ENCODE measurements around the gene IL11. TPM values are rescaled to one million over a fixed set of nuclear protein-coding genes. Genes with fewer than 3 reads are reported as not detected.

The IL11 gene
- polyA plus RNA-seq, 3 donors = not detected

GRCh38 chr19:55392820-55393761, 22.8 kb upstream of the IL11 start:
- TF ChIP-seq, protein P1, sequence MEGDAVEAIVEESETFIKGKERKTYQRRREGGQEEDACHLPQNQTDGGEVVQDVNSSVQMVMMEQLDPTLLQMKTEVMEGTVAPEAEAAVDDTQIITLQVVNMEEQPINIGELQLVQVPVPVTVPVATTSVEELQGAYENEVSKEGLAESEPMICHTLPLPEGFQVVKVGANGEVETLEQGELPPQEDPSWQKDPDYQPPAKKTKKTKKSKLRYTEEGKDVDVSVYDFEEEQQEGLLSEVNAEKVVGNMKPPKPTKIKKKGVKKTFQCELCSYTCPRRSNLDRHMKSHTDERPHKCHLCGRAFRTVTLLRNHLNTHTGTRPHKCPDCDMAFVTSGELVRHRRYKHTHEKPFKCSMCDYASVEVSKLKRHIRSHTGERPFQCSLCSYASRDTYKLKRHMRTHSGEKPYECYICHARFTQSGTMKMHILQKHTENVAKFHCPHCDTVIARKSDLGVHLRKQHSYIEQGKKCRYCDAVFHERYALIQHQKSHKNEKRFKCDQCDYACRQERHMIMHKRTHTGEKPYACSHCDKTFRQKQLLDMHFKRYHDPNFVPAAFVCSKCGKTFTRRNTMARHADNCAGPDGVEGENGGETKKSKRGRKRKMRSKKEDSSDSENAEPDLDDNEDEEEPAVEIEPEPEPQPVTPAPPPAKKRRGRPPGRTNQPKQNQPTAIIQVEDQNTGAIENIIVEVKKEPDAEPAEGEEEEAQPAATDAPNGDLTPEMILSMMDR (IDR thresholded peaks at IDR 0.05) = no peak
- H3K27ac Mint-ChIP-seq = peak overlapping the region in 2 of 7 donors; percentile 54 to 68
- peaks cover 33% of the 10 kb centered on the region for H3K4me1 Mint-ChIP-seq
- intact Hi-C loops (cut with micrococcal nuclease) = no loop called here
- Histone ChIP-seq H2AFZ (ENCODE audit: insufficient read depth, low read depth, low read length, poor library complexity, severe bottlenecking) (no peak overlapping the region), H3K36me3 (replicated peaks in 1 of 2; ENCODE audit: control insufficient read depth in 1 of 2, insufficient read depth in 2 of 2, low read length in 2 of 2) (peaks cover 29 to 33% of the 10 kb centered on the region in 2 donors), H3K27ac (ENCODE audit: low read depth in 1 of 2, low read length in 2 of 2) (no peak overlapping the region), H3K9ac (ENCODE audit: insufficient read depth, low read length, poor library complexity, severe bottlenecking) (no peak overlapping the region), H3K4me1 (ENCODE audit: control insufficient read depth in 1 of 2, insufficient read depth in 2 of 2, low read length in 2 of 2) (peaks cover 13 to 18% of the 10 kb centered on the region in 2 donors), H3K4me2 (replicated peaks; ENCODE audit: extremely low read depth, low read length, poor library complexity, severe bottlenecking) (no peak overlapping the region), H3K9me3 (replicated peaks in 1 of 2; ENCODE audit: control insufficient read depth in 1 of 2, insufficient read depth in 1 of 2, low read length in 2 of 2) (no peaks in the 10 kb centered on the region), H3K79me2 (ENCODE audit: insufficient read depth, low read length) (peaks cover 20% of the 10 kb centered on the region), H3K4me3 (replicated peaks in 1 of 3; ENCODE audit: low read depth in 2 of 3, low read length in 3 of 3) (no peak overlapping the region), H4K20me1 (ENCODE audit: insufficient read depth, low read length) (peaks cover 52% of the 10 kb centered on the region), H3K27me3 (ENCODE audit: control insufficient read depth in 2 of 2, insufficient read depth in 2 of 2, low read length in 2 of 2) (no peaks in the 10 kb centered on the region)
- H3K9me3 Mint-ChIP-seq = peaks cover 0 to 2% (median 0%) of the 10 kb centered on the region in 7 donors
- H3K4me3 Mint-ChIP-seq = no peak overlapping the region
- peaks cover 24 to 32% of the 10 kb centered on the region in 2 donors for H3K36me3 Mint-ChIP-seq
- 85% methylated on average over 8 of the region's 18 CpGs for WGBS (ENCODE audit: insufficient coverage)
- H3K27me3 Mint-ChIP-seq (ENCODE audit: low read depth in 3 of 3) = peaks cover 0 to 2% (median 1%) of the 10 kb centered on the region in 3 donors
- DNase-seq = no peak

DNA sequence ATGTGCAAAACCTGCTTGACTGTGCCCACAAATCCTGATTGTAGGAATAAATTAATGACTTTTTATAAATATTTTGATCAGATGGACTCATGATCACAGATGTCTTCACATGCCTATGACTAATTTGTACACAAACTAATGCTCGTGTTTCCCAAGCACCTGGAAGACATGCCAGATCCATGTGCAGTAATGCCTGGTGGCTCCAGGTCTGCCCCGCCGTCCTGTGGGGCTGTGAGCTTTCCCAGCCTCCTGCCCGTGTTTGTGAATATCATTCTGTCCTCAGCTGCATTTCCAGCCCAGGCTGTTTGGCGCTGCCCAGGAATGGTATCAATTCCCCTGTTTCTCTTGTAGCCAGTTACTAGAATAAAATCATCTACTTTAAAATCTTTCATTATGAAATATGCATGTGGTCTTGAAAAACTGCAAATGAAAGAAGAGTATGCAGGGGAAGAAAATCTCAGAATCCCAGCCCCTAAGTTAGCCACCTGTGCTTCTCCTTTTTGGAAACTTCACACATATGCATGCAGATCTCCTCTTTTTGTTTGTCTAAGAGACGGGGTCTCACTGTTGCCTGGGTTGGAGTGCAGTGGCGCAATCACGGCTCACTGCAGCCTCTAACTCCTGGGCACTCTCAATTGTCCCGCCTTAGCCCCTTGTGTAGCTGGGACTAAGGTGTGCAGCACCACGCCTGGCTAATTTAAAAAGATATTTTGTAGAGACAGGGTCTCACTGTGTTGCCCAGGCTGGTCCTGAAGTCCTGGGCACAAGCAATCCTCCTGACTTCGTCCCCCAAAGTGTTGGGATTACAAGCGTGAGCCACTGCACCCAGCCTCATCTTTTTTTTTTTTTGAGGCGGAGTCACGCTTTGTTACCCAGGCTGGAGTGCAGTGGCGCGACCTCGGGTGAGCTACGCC, 21.7 kb upstream of the IL11 start:
- no peak for DNase-seq
- Histone ChIP-seq H3K36me3 (replicated peaks in 1 of 2; ENCODE audit: control insufficient read depth in 1 of 2, insufficient read depth in 2 of 2, low read length in 2 of 2) (peaks cover 40 to 43% of the 10 kb centered on the region in 2 donors), H3K4me3 (replicated peaks in 1 of 3; ENCODE audit: low read depth in 2 of 3, low read length in 3 of 3) (no peak overlapping the region), H3K4me2 (replicated peaks; ENCODE audit: extremely low read depth, low read length, poor library complexity, severe bottlenecking) (no peak overlapping the region), H2AFZ (ENCODE audit: insufficient read depth, low read depth, low read length, poor library complexity, severe bottlenecking) (no peak overlapping the region), H4K20me1 (ENCODE audit: insufficient read depth, low read length) (peaks cover 63% of the 10 kb centered on the region), H3K79me2 (ENCODE audit: insufficient read depth, low read length) (peaks cover 31% of the 10 kb centered on the region), H3K27ac (ENCODE audit: low read depth in 1 of 2, low read length in 2 of 2) (no peak overlapping the region), H3K9me3 (replicated peaks in 1 of 2; ENCODE audit: control insufficient read depth in 1 of 2, insufficient read depth in 1 of 2, low read length in 2 of 2) (no peaks in the 10 kb centered on the region), H3K27me3 (ENCODE audit: control insufficient read depth in 2 of 2, insufficient read depth in 2 of 2, low read length in 2 of 2) (no peaks in the 10 kb centered on the region), H3K9ac (ENCODE audit: insufficient read depth, low read length, poor library complexity, severe bottlenecking) (no peak overlapping the region), H3K4me1 (ENCODE audit: control insufficient read depth in 1 of 2, insufficient read depth in 2 of 2, low read length in 2 of 2) (peaks cover 18 to 25% of the 10 kb centered on the region in 2 donors)
- Mint-ChIP-seq H3K4me1 (peaks cover 36% of the 10 kb centered on the region), H3K27ac (peak overlapping the region in 2 of 7 donors; percentile 32 to 52), H3K36me3 (peaks cover 35 to 44% of the 10 kb centered on the region in 2 donors), H3K27me3 (ENCODE audit: low read depth in 3 of 3) (peaks cover 0 to 1% (median 0%) of the 10 kb centered on the region in 3 donors), H3K4me3 (no peak overlapping the region), H3K9me3 (no peaks in the 10 kb centered on the region)
- TF ChIP-seq, protein P1 (IDR thresholded peaks at IDR 0.05) = no peak
- 80% methylated on average over 10 of the region's 18 CpGs for WGBS (ENCODE audit: insufficient coverage)
- intact Hi-C loops (cut with micrococcal nuclease) = no loop called here
